Peyer's patch (tissue), 4 donors: Measurements from ENCODE around the gene ZBTB14. TPM values are rescaled to one million over a fixed set of nuclear protein-coding genes. Genes with fewer than 3 reads are reported as not detected.

Experiments used
- DNase-seq, 3 donors: peaks; one replicate each; pipeline ENCODE4 v3.0.0-alpha.2; 2017 to 2019
- H3K27ac ChIP-seq, 4 donors: fragments of 200-600 bp; sonication (generic); one replicate each; pipeline ENCODE4 v1.5.1; 2016 to 2019
- H3K27me3 ChIP-seq, 2 donors: fragments of 200-600 bp; sonication (generic); one replicate each; pipeline ENCODE4 v1.5.1; 2019
- H3K36me3 ChIP-seq, 3 donors: fragments of 200-600 bp; sonication (generic); one replicate each; pipeline ENCODE4 v1.5.1; 2016 to 2019
- H3K4me1 ChIP-seq, 4 donors: fragments of 200-600 bp; sonication (generic); one replicate each; pipeline ENCODE4 v1.5.1; 2016 to 2019
- H3K4me3 ChIP-seq, 4 donors: fragments of 200-600 bp; sonication (generic); 1 replicate in 3 of 4; 2 replicates in 1 of 4; pipeline ENCODE4 v1.5.1; 2016 to 2019; ENCODE audit warnings: mild to moderate bottlenecking in 1 of 4
- H3K9me3 ChIP-seq, 4 donors: fragments of 200-600 bp; sonication (generic); one replicate each; pipeline ENCODE4 v1.5.1; 2016 to 2019; ENCODE audit warnings: mild to moderate bottlenecking in 1 of 4
- CTCF ChIP-seq, 6 experiments: fragments of 450-650 bp in 4 of 6; fragments of 200-600 bp in 2 of 6; sonication (generic) in 1 of 6; IDR thresholded peaks; one replicate each; pipeline ENCODE4 v1.5.1; 2017 to 2019; ENCODE audit warnings: antibody characterized with exemption in 6 of 6, mild to moderate bottlenecking in 3 of 6, moderate library complexity in 1 of 6
- POLR2A ChIP-seq, 2 donors: fragments of 450-650 bp; IDR thresholded peaks; one replicate each; pipeline ENCODE4 v1.5.1; 2017; ENCODE audit warnings: antibody characterized with exemption in 2 of 2, mild to moderate bottlenecking in 2 of 2, moderate library complexity in 2 of 2
- total RNA-seq, 4 donors: library from RNA; depleted of rRNA; stranded (reverse); fragments of >200 nt; gene quantifications; one replicate each; pipeline ENCODE4 v1.1.0, GENCODE V29; 2016

Gene ZBTB14
- total RNA-seq, 4 donors from 2014 or later: 5.8 to 15.0 (median 11.9) TPM

- TF ChIP-seq CTCF (IDR thresholded peaks at IDR 0.05): no peak
- no peak for TF ChIP-seq POLR2A (IDR thresholded peaks at IDR 0.05)
Observed at GRCh38 chr18:5303636-5304035, 8.1 kb upstream of the ZBTB14 start.

GRCh38 chr18:5302606-5303005, 7.1 kb upstream of the ZBTB14 start:
- Histone ChIP-seq H3K36me3 (no peaks in the 10 kb centered on the region), H3K4me1 (no peaks in the 10 kb centered on the region), H3K27me3 (no peaks in the 10 kb centered on the region), H3K9me3 (no peaks in the 10 kb centered on the region), H3K27ac (no peak overlapping the region), H3K4me3 (no peak overlapping the region)
- TF ChIP-seq POLR2A (IDR thresholded peaks at IDR 0.05) (no peak), CTCF (IDR thresholded peaks at IDR 0.05) (no peak)
- DNase-seq: no peak

More at GRCh38 chr18:5303636-5304035, 8.1 kb upstream of the ZBTB14 start:
- Histone ChIP-seq H3K36me3 (no peaks in the 10 kb centered on the region), H3K4me3 (no peak overlapping the region), H3K27ac (no peak overlapping the region), H3K27me3 (no peaks in the 10 kb centered on the region), H3K9me3 (no peaks in the 10 kb centered on the region), H3K4me1 (no peaks in the 10 kb centered on the region)
- no peak for DNase-seq

GRCh38 chr18:5300476-5301010, 5.0 kb upstream of the ZBTB14 start:
- Histone ChIP-seq H3K36me3 (no peaks in the 10 kb centered on the region), H3K4me1 (no peaks in the 10 kb centered on the region), H3K27ac (no peak overlapping the region), H3K9me3 (no peaks in the 10 kb centered on the region), H3K4me3 (no peak overlapping the region), H3K27me3 (no peaks in the 10 kb centered on the region)
- DNase-seq: no peak
- TF ChIP-seq CTCF (IDR thresholded peaks at IDR 0.05) (no peak), POLR2A (IDR thresholded peaks at IDR 0.05) (no peak)

GRCh38 chr18:5298156-5298852, 2.8 kb upstream of the ZBTB14 start:
- Histone ChIP-seq H3K4me1 (peaks cover 0 to 8% (median 2%) of the 10 kb centered on the region in 4 donors), H3K27me3 (no peaks in the 10 kb centered on the region), H3K9me3 (no peaks in the 10 kb centered on the region), H3K4me3 (no peak overlapping the region), H3K27ac (no peak overlapping the region), H3K36me3 (no peaks in the 10 kb centered on the region)
- TF ChIP-seq POLR2A (IDR thresholded peaks at IDR 0.05): no peak
- no peak for TF ChIP-seq CTCF (IDR thresholded peaks at IDR 0.05)
- DNase-seq: no peak

DNA sequence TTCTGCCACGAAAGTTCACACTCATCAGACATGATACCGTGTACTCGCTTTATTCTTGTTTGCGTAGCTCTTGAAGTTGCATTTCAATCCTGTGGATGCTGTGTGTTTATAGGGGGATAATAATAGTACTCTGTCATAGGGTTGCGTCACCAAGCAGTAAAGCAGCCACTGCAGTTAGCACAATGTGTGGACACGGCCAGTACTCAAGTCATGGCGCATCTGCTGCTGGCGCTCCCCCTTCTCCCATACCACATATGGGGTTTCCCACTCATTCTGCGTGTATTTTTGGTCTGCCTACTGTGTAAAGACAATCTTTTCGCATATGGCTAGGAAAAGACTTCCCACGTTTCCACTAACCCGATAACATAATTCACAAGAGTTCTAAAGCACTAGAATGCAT, 2.1 kb upstream of the ZBTB14 start:
- H3K4me3 ChIP-seq: no peak overlapping the region
- no peaks in the 10 kb centered on the region for H3K27me3 ChIP-seq
- DNase-seq: no peak
- H3K27ac ChIP-seq: no peak overlapping the region
- peaks cover 0 to 3% (median 0%) of the 10 kb centered on the region in 3 donors for H3K36me3 ChIP-seq
- no peak for TF ChIP-seq CTCF (IDR thresholded peaks at IDR 0.05)
- TF ChIP-seq POLR2A (IDR thresholded peaks at IDR 0.05): no peak
- H3K9me3 ChIP-seq: no peaks in the 10 kb centered on the region
- H3K4me1 ChIP-seq: peaks cover 0 to 8% (median 2%) of the 10 kb centered on the region in 4 donors
